ENCODE results near the gene DEPDC7.

DEPDC7 gene

DNA sequence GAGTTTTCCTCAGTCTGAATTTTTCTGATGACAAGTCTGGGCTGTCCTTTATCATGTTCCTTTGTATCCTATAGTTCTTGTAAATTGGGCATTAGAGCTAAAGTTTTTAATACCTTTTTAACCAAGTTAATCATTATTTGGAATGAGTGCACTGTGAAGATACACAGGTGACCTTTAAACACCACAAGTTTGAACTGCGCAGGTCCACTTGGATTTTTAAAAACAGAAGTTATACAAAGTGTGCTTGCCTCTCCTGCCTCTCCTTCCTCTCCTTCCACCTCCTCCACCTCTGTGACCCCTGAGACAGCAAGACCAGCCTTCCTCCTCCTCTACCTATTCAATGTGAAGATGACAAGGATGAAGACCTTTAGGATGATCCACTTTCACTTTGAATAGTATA is 19.3 kb downstream of the DEPDC7 start:
- TF ChIP-seq, protein P1, sequence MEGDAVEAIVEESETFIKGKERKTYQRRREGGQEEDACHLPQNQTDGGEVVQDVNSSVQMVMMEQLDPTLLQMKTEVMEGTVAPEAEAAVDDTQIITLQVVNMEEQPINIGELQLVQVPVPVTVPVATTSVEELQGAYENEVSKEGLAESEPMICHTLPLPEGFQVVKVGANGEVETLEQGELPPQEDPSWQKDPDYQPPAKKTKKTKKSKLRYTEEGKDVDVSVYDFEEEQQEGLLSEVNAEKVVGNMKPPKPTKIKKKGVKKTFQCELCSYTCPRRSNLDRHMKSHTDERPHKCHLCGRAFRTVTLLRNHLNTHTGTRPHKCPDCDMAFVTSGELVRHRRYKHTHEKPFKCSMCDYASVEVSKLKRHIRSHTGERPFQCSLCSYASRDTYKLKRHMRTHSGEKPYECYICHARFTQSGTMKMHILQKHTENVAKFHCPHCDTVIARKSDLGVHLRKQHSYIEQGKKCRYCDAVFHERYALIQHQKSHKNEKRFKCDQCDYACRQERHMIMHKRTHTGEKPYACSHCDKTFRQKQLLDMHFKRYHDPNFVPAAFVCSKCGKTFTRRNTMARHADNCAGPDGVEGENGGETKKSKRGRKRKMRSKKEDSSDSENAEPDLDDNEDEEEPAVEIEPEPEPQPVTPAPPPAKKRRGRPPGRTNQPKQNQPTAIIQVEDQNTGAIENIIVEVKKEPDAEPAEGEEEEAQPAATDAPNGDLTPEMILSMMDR (IDR thresholded peaks at IDR 0.05; ENCODE audit: low read depth, low read length): no peak
- H3K4me3 ChIP-seq (ENCODE audit: low read depth, low read length): no peak overlapping the region

DNA sequence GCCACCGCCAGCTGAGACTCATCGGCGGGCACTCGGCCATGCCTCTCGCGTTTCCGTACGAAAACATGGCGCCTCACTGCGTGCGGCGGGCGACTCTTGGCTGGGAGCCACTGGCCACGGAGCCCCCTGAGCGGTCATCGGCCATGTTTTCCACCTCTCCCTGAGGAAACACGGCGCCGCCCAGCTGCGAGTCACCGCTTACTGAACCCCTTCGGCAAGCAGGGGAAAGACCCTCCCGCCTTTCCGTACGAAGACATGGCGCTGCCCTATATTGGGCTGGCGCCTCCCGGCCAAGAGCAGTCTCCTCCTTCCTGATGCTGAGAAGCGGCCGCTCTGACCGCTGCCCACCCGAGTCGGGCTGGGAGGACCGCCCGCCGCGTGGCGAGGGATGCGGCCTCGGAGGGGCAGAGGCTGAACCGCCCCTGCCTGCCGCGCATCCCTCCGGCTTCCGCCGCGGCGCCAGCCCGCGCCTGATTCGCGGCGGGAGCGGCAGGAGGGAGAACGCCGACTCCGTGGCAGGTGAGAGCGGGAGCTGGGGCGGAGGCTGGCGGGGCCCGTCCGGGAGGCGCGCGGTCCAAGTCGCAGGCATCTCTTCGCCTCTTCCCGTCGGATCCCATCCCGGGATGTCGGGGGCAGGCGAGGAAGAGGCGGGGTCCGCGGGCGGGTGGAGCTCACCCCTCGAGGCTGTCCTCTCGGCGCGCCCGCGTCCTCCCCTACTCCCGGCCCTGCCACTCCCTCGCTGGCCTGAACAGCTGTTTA is 23.8 kb downstream of the DEPDC7 start, which contains the start of gene TCP11L1:
Gene TCP11L1 (plus strand): TSS at position 299 of the 759 bp plus-strand sequence. CDS start 4,202 bp downstream, outside the sequence.
- H3K4me3 ChIP-seq (ENCODE audit: low read depth, low read length): peak within 1 kb of the TSS; percentile 85
- TF ChIP-seq, protein P1 (IDR thresholded peaks at IDR 0.05; ENCODE audit: low read depth, low read length): no peak

DNA sequence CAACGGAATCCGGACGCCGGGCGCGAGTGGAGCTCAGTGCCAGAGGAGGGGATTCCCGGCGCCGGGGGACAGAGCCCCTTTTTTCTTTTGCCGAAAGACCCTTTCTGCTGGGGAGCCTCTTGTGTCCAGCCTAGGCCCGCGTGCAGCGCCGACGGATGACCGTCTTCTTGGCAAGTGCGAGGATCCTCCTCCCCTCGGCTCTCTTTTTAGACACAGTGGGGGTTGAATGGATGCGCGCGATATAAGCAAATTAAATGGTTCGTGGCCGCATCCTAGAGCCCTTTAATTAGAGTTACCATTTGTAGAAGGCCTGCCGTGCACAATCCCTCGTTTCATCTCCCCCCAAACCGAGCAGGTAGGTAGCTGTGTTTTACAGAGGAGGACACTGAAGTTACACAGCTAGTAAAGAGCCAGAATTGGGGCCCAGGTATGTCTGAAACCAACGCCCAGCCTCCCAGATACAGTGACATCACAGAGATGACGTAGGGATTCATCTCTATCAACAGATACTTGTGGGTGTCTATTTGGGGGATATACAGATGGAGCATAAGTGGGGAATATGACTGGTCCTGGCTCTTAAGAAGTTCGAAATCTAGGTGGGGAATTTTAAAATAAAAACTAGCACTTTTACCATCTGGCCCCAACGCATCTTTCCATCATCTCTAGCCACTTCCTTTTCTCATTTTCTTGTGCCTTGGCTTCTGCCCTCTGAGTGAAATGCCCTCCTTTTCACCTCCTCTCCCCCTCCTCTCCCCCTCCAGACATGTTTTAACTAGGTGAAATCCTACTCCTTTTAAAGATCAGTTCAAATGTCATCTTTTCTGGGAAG is 24.6 kb downstream of the DEPDC7 start:
- H3K4me3 ChIP-seq (ENCODE audit: low read depth, low read length): peak overlapping the region; percentile 85
- TF ChIP-seq, protein P1 (IDR thresholded peaks at IDR 0.05; ENCODE audit: low read depth, low read length): no peak

DNA sequence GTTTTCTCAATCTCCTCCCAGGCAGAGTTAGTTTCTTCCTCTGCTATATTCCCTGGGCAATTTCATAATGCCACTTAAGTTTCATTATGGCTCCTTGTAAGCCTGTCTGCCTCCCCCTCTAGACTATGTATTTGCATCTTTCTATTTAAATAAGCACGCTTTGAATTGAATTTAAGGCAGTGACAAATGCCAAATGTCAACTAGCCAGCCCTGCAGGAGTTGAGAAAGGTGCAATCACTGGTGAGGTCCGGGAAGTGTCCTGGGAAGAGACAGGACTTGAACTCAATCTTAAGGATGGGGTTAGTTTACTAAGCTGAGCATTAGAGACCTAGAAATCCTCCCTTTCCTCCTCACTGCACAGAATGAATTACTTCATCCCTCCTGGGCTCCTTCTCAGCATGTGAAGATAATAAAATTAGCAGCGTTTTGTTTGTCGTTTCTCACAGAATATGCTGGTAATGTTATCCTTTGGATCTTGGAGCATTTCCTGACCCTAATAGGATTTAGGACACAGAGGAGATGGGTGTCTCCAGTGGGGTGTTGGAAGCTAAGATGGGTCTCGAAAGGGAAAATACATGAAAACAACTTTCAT is 25.3 kb downstream of the DEPDC7 start:
- TF ChIP-seq, protein P1 (IDR thresholded peaks at IDR 0.05; ENCODE audit: low read depth, low read length): no peak
- peak overlapping the region; percentile 85 for H3K4me3 ChIP-seq (ENCODE audit: low read depth, low read length)

DNA sequence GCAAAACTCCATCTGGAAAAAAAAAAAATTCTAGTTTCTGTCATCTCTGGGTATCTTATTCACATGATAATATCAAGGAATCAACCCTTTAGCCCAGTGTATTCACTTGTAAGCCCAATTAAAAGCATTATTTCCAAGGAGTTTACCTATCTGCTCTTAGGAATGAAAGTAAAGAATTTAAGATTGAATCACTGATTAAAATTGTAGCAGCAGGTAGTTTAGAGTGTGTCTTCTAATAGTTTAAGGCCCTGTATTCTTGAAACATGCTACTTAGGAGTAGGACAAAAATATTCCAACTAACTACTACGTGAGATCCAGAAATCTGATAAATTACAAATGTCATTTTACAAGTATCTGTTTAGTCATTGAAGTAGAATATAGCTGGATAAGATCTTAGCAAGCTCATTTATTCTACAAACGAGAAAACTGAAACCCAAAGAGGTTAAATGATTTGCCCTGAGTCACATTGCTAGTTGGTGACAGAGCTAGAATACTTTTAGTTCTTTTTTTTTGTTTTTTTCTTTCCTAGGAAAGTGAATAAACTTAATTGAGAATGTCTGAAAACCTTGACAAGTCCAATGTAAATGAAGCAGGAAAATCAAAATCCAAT is 27.6 kb downstream of the DEPDC7 start:
- TF ChIP-seq, protein P1 (IDR thresholded peaks at IDR 0.05; ENCODE audit: low read depth, low read length): no peak
- H3K4me3 ChIP-seq (ENCODE audit: low read depth, low read length): no peak overlapping the region

DNA sequence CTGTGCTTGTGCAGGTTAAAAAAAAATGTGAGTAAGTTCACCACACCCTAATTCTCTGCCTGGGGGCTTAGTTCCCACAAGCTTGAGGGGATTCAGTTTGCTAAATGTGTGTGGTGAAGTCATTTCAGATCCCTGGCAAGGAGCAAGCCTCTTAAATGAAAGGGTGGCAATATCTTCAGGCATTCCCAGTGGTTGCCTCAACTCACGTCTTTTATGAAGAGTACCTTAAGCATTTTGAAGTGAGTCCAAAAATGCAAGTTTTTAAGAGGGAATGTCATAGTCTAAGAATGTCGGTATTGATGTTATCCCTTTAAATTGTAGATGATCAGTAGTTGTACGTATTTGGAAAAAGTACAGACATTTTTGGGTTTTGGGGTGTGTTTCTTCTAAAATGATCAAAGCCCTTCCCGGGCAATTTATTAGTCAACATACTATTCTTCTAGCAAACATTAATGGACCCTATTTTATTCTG is 28.6 kb downstream of the DEPDC7 start:
- TF ChIP-seq, protein P1 (IDR thresholded peaks at IDR 0.05; ENCODE audit: low read depth, low read length): no peak
- H3K4me3 ChIP-seq (ENCODE audit: low read depth, low read length): no peak overlapping the region

Data from WI38 (cell line).